SK-MEL-5 (cell line): ENCODE measurements around the gene MAP2K6. TPM values are rescaled to one million over a fixed set of nuclear protein-coding genes. Genes with fewer than 3 reads are reported as not detected.

Source experiments
- DNase-seq: peaks from one replicate; pipeline ENCODE4 v3.0.0-alpha.2; 2016; ENCODE audit warnings: low read depth, low spot score
- in situ Hi-C: cut with HindIII; loops from 2 replicates; pipeline ENCODE4 v1.10.0; 2016; ENCODE audit warnings: low sequenced_read_pairs, high pct_unique_total_duplicates, low pct_unique_long_range_greater_than_20kb
- total RNA-seq: library from RNA; depleted of rRNA; stranded (reverse); fragments of >200 nt; shearing (Covaris generic); gene quantifications from 2 replicates; pipeline ENCODE4 v1.2.3, GENCODE V29; 2014

Gene MAP2K6
- total RNA-seq, 1 experiment from 2014 or later, result 12.2 TPM

- in situ Hi-C loops, result no loop called here
- no peak for DNase-seq
Observed at GRCh38 chr17:69418535-69418934, 4.0 kb downstream of the MAP2K6 start.

DNA sequence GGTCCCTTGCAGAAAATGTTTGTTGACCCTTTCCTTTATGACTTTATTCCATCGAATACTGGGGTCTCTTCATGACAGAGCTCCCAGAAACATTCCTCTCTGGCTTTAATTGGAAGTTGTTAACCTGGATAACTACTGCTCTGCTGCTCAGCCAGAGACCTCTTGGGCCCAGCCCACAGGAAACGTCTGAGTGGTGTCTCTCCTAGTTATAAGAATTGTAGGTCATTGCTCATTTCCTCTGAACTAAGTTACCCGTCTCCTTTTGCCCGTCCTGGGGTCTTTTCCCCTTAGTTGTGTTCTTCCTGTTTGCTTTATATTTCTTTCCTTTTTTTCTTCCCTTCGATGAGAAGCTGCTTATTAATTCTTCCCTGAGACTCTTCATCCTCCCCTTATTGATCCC is 9.0 kb downstream of the MAP2K6 start:
- DNase-seq, result no peak
- in situ Hi-C loops, result no loop called here

DNA sequence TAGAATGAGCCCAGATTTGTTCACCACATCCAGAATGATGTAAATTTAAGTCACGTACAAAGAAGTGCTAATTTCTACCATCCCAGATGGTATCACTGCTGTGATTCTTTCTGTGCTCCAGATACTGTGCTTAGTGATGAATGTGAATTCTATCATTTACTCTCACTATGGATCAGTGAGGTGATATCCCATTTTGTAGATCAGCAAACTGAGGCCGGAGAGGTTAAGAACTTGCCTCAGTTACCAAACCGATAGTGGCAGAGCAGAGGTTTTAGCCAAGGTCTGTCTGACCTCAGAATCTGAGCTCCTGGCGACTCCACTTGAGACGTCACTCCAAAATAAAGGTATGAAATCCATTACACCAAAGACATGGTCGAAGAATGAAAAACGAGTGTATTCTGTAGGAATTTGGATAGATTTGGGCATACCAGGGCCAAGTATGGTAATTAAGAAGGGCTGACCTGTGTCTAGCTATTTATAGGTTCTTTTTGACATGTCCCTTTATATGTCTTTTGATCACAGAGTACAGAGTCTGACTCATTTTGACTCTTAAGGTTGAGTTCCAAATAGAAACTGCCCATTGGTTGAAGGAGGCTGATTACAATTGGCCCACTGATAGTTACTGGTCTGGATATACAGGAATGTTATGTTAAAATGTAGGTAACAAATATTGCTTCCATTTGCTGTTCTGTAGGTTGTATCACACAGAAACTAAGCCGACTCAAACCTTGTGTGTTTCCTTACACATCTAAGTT is 10.0 kb downstream of the MAP2K6 start:
- in situ Hi-C loops, result no loop called here

DNA sequence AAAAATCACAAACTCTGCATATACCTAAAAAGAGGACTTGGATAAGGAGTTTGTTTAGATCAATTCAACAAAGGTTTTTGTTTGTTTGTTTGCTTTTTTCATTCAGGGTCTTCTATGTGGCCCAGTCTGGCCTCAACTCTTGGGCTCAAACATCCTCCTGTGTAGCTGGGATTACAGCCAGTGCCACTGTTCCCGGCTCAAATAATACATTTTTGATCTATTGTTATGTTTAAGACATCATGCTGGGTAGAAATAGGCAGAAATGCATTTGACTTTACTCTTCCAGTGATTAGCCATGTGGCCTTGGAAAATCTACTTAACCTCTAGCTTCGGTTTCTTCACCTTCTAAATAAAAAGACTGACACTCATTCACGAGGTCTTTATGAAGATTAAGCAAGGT is 11.5 kb downstream of the MAP2K6 start:
- in situ Hi-C loops, result no loop called here
- no peak for DNase-seq

More for the DNA sequence above, 10.0 kb downstream of the MAP2K6 start:
- DNase-seq, result no peak

GRCh38 chr17:69427486-69428197 is 13.1 kb downstream of the MAP2K6 start:
- in situ Hi-C loops, result no loop called here
- DNase-seq, result no peak

- in situ Hi-C loops, result no loop called here
- no peak for DNase-seq
Observed at GRCh38 chr17:69428252-69428980, 13.9 kb downstream of the MAP2K6 start.

DNA sequence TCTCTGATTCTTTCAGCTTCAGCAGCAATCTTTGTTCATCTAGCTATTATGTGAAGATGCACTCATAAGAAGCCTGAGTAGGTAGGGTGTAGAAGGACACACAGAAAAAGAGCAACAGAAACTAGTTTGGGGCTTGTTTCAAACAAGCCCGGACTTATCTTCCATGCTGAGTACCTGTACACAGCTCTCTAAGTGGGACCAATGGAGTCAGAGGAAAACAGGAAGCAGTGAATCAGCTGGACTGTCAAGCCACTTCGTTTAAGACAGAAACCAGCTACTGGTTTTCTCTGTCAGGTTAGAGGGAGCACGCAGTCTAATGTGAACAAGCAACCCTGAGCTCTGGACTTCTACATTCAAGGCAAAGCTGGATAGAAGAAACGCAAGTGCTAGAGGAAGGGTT is 16.0 kb downstream of the MAP2K6 start:
- no peak for DNase-seq

GRCh38 chr17:69431835-69432234 is 17.3 kb downstream of the MAP2K6 start:
- in situ Hi-C loops, result no loop called here
- DNase-seq, result peak; percentile 22

More for the DNA sequence above, 16.0 kb downstream of the MAP2K6 start:
- in situ Hi-C loops, result no loop called here

GRCh38 chr17:69433093-69433492 is 18.6 kb downstream of the MAP2K6 start:
- in situ Hi-C loops, result no loop called here
- no peak for DNase-seq

GRCh38 chr17:69434164-69434579 is 19.7 kb downstream of the MAP2K6 start:
- DNase-seq, result peak; percentile 72
- in situ Hi-C loops, result no loop called here

DNA sequence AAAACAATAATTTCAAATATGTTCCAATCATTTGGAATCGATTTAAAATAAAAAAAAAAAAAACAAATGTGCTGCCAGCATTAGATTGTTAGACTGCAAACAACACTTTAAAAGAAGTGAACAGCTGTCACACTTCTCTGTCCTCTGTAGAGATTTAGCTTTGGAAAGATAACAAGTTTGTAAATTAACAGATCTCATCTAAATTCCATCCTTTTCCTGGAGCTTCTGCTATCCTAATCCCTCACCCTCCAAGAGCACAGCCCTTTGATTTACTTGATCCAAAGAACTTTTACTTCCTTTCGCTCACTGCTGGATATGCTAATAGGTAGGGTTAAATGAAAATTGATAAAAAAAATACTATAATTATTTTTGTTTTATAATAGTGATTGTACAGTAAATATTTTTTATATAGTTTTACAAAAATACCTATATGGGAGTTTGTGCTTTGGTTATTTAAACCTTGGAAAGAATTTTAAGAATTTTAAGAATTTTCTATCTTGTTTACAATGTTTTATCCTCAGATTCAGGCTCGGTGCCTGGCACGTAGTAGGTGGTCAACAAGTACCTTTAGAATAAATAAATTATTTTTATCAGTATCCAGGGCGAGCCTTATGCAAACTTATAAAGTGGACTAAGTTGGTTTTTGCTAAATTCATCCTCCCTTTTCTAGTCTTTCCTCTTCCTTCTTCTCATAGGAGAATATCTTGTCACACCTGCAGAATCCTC is 21.6 kb downstream of the MAP2K6 start:
- in situ Hi-C loops, result no loop called here
- no peak for DNase-seq

GRCh38 chr17:69437475-69437874 is 23.0 kb downstream of the MAP2K6 start:
- in situ Hi-C loops, result no loop called here

DNA sequence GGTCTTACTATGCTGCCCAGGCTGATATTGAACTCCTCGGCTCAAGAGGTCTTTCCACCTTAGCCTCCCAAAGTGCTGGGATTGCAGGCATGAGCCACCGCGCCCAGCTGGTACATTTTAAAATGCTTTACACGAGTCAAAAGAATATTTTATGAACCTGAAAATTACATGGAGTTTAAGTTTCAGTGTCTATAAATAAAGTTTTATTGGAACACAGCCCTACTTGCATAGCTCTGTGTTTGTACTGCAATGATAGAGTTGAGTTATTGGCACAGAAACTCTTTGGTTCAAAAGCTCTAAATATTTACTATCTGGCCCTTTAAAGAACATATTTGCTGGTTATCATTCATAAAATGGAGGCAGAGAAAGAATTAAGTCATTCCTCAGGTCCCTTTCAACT is 24.3 kb downstream of the MAP2K6 start:
- in situ Hi-C loops, result no loop called here
- no peak for DNase-seq

More at GRCh38 chr17:69437475-69437874, 23.0 kb downstream of the MAP2K6 start:
- DNase-seq, result no peak

DNA sequence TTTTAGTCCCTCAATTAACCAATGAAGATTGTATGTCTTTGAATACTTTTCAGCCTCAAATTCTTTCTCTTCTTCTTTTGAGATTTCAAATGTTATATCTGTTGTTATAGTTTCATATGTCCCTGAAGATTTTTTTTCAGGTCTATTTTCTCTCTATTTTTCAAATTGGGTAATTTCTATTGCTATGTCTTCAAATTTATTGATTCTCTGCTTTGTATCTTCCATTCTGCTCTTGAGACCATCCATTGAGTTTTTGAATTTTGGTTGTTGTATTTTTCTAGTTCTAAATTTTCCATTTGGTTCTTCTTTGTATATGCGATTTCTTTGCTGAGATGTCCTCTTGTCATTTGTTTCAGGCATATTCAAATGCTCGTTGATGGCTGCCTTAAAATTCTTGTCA is 26.7 kb downstream of the MAP2K6 start:
- DNase-seq, result no peak
- in situ Hi-C loops, result no loop called here

- DNase-seq, result no peak
- in situ Hi-C loops, result no loop called here
Observed at GRCh38 chr17:69443138-69443537, 28.6 kb downstream of the MAP2K6 start.

DNA sequence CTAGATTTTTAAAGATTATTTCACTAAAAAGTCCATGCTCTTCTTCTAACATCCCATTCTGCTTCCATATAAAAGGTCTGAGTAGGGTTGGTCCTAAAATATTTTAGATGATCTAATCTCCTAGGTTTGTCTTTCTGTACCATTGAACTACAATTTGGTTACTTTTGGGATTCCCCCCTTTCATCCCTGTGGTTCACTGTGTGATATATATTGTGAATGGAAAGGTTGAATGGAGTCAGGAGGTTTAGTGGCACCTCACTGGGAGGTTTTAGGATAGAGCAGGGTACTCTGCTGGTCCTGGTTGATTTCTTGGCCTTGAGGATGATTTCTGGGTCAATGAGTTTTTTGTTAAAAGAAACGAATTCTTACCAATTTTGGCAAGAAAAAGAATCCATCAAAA is 29.5 kb downstream of the MAP2K6 start:
- in situ Hi-C loops, result no loop called here
- no peak for DNase-seq

- DNase-seq, result no peak
- in situ Hi-C loops, result no loop called here
Observed at GRCh38 chr17:69445132-69445531, 30.6 kb downstream of the MAP2K6 start.

DNA sequence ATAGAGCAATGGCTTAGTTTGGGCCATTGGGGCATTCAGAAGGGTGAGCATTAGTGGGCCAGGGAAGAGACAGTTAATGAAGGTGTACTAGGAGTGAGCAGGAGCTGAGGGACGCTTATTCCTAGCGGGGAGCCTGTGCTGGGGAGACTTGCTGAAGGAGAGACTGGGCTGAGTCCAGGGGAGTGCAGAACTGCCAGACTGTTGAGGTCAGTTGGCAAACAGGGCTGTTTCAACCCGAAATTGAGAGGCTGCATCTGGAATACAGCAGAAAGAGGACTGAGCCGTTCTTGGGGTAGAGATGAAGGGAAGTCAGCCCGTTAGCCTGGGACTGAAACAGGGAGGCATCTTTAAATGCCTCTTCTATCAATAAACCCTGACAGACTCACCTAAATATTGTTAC is 33.2 kb downstream of the MAP2K6 start:
- DNase-seq, result no peak
- in situ Hi-C loops, result no loop called here
